ENCODE measurements around the gene CHURC1.

- no peak for TF ChIP-seq CTCF (IDR thresholded peaks at IDR 0.05; ENCODE audit: low read depth, low read length, poor library complexity, severe bottlenecking)
- no peak for TF ChIP-seq EZH2phosphoT487 (IDR thresholded peaks at IDR 0.05; ENCODE audit: borderline replicate concordance, low read length)
Observed at GRCh38 chr14:64974563-64974962, 60.3 kb downstream of the CHURC1 start.

All from DOHH2 (cell line).